NCI-H128 (cell line): Measurements from ENCODE around the gene CYP27B1.

Source experiments
- DNase-seq: peaks from one replicate; lab custom pipeline; 2025; ENCODE audit not compliant: unreplicated experiment; lab: John Stamatoyannopoulos, UW

CYP27B1 gene

GRCh38 chr12:57767305-57767698 lies 424 bp upstream of the CYP27B1 start:
- no peak for DNase-seq

- DNase-seq: no peak
These were observed 997 bp downstream of the CYP27B1 start for GRCh38 chr12:57765698-57766463.

DNA sequence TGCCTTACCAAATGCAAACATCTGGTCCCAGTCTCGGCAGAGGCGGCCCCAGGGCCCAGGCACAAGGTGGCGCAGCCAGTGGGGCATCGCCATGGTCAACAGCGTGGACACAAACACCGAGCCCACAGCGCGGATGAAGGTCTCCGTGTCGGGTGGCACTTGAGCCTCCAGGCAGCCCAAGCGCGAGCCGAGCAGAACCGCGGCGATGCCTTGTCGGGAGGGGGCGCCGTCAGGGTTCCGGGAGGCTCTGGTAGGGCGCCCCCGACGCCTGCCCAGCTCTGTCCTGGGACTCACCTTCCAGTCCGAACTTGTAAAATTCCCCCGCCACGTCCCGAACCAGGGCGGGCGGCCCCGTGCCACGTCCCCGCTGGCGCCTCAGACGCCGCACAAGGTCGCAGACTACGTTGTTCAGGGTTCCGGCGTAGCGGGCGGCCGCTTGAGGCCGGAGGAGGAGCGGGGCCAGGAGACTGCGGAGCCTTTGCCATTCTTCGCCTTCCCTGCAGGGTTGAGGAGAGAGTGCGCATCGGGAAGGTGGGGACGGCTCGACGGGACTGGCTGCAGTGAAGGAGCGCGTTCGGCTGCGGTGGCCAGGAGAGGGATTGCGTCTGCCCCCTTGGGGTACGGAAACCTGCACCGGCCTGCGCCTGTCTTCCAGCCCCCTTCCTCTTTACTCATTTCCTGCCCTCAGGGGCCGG lies 1.7 kb downstream of the CYP27B1 start:
- no peak for DNase-seq

DNA sequence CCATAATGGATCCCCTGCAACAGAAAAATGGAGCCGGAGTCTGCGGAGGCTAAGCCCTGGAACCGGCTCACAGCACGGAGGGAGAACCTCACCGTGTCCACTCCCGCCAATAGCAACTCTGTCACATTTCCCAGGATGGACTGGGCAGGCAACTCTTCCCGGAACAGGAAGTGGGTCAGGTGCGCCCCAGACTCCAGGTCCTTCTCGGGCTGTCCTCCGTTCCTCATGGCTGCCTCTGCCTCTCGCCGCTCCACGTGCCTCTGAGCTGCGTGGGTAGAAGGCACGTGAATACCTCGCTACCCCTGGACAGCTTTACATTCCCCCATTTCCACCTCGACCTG lies 2.2 kb downstream of the CYP27B1 start:
- DNase-seq: no peak

- no peak for DNase-seq
These were observed 2.8 kb downstream of the CYP27B1 start for GRCh38 chr12:57763881-57764661.

- DNase-seq: no peak
These were observed 4.4 kb downstream of the CYP27B1 start for GRCh38 chr12:57762463-57762862.

GRCh38 chr12:57761391-57761998 lies 5.4 kb downstream of the CYP27B1 start:
- no peak for DNase-seq

DNA sequence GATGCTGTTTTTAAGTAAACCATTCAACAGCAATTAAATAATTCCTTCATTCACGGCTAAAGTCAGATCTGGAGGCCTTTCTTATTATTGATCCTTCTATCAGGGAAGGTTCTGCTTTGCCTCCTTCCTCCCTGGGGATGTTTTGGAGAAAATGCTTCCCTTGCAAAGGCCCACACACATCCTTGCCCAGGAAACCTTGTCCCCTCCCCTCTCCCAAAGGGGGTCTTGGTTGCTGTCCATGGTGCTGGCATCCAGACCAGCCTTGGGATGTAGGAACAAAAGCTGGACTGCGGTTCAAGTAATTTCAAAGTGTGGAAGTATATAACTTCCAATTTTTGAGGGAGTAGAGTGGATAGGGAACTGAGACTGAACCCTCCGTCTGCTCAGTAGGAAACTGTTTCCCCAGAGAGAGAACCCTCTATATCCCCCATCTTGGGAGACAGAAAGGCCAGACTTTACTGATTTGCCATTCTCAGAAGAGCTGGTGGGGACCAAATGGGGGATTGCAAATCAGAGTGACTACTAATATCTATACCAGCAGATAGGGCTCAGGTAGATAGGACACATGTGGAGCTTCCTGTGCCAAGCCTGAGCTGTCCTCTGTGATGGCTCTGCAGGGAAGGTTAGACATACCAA lies 6.4 kb downstream of the CYP27B1 start:
- DNase-seq: no peak

DNA sequence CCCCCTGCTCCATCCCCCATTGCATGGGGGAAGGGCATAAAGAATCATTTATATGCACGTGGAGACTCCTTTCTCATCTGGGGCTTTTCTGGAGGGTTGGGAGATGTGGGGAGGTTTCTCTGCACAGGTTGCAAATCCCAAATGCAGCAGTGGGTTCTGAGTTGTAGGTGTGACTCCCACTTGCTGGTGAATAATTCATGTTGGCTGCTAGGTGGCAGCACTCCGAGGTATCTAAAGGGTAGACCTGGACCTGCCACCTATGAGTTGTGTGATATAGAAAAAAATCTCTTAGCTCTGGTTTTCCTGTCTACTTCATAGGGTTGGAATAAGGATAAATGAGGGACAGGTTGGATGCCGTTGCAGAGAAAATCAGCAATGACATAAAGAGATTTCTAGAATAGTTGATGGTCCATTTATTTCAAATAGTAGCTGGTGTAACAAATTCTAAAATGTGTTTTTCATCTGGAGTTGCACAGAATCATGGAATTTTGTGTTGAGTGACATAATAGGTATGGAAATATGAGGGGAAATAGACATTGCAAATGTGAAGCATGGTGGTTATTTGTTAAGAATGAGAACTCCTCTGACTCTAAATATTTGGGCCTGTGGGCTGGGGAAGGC lies 7.4 kb downstream of the CYP27B1 start:
- DNase-seq: no peak

GRCh38 chr12:57758552-57759359 lies 8.1 kb downstream of the CYP27B1 start:
- no peak for DNase-seq

DNA sequence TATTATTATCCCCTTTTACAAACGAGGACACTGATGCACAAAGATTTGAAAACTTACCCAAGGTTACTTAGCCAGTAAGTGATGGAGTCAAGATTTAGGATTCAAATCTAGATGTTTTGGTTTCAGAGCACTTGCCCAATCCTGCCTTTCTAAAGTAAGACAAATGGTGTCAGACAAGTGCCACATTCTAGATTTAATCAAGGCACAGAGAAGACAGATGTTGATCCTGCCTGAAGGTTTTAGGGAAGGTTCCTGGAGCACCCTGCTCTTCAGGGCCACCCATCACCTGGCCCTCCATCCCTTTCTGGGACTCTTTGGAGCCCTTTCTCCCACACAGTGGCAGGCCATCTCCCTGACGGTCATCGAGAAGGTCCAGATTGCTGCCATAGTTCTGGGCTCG lies 9.1 kb downstream of the CYP27B1 start:
- no peak for DNase-seq

GRCh38 chr12:57756406-57757341 lies 10.2 kb downstream of the CYP27B1 start:
- no peak for DNase-seq

DNA sequence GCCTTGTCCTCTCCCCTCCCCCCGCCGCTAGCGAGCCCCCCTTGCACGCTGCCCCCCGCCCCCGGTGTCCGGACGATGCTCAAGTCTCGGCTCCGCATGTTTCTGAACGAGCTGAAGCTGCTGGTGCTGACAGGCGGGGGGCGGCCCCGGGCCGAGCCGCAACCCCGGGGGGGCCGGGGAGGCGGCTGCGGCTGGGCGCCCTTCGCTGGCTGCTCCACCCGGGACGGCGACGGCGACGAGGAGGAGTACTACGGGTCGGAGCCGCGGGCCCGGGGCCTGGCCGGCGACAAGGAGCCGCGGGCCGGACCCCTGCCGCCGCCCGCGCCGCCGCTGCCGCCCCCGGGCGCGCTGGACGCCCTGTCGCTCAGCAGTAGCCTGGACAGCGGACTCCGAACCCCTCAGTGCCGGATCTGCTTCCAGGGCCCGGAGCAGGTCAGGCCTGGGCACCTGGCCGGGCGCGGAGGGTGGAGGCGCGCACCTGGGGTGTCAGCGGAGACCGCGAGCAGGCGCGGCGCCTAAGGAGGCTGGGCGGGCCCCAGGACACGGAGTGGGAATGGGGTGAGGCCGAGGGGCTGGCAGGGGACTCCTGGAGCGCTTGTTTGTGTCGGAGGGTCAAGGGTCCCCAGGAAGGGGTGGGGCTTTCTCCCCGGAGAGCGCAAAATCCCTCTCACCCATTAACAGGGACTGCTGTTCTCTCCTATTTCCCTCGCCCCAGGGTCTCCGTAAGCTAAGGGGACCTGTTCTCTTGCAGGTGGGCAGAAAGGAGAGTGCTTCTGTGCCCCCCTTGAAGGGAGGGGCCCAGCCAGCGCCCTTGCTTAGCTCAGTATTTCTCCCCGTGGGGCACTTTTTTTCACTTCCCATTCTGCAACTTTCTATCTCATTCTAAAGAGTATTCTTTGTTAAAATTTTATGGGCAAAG lies 11.2 kb downstream of the CYP27B1 start:
- DNase-seq: no peak

DNA sequence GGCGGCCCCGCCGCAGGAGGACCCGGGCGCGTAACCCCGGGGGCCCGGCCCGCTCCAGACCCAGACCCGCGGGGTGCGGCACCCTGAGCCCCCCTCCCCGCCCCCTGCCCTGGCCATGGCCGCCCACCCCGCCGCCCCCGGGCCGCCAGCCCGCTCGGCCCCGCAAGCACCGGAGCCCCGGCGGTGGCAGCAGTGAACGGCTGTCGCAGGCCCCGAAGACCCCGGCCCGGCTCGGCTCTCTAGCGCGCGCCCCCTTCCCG lies 11.8 kb downstream of the CYP27B1 start:
- DNase-seq: no peak

DNA sequence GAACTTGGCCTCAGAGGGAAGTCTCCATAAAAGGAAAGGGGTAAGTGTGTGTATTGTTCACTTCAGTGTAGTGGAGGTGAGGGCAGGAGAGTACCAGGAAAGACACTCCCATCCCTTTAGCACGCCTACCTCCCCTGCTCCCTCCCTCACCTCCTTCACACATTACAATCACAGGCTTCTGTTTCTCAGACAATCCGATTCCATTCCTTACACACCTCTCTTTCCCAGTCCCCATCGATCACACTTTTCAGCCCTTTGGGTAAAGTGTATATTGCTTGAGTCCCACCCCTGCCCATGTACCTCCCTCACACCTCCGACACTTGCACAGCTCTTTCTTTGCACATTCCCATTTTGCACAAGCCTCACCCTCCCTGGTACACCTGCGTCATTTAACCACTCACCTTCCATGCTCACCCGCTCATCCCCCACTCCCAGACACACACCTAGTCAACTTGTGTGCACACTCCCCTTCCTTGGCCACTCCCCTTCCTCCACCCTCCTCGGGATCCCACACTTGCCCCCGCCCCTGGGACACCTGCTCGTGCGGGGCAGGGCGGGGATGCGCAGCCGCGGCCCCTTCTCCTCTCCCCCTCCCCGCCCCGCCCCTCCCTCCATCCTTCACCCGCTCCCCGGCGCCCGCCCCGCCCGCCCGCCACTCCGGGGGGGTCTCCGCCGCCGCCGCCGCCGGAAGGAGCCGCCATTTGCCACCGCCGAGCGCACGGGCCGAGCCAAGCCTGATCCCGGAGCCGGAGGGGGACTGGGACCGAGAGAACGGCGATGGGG lies 12.3 kb downstream of the CYP27B1 start, which contains the start of gene MARCHF9:
Gene MARCHF9, plus strand, starts transcription at position 693 of the 783 bp plus-strand sequence. CDS start 426 bp downstream, outside the sequence.
- peak; percentile 80 for DNase-seq

GRCh38 chr12:57753756-57754337 lies 13.0 kb downstream of the CYP27B1 start:
- no peak for DNase-seq

DNA sequence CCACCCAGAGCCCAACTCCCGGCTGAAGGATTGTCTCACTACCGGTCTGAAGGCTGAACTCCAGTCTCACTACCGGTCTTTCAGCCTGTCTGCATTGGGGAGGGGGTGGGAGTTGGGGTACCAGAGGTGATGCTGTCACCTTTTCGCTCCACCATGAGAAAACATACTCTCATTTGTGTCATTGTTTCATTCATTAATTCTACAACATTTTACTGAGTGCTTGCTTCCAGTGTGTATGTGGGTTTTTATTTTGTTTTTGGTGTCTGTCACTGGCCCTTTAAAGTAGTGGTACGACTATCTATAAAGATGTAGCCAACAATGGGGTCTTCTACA lies 14.2 kb downstream of the CYP27B1 start:
- DNase-seq: no peak
